Activated CD8-positive, alpha-beta memory T cell treated with anti-CD3 and anti-CD28 coated beads for 4 hours (primary cell): ENCODE measurements around the gene MLLT3.
A peak's percentile ranks its signal among the peaks of the same experiment; 100 is the strongest.

Experiments used
- DNase-seq, 2 donors: peaks; one replicate each; pipeline ENCODE4 v3.0.0-alpha.2; 2020; ENCODE audit warnings: low read depth in 2 of 2

Gene MLLT3

DNA sequence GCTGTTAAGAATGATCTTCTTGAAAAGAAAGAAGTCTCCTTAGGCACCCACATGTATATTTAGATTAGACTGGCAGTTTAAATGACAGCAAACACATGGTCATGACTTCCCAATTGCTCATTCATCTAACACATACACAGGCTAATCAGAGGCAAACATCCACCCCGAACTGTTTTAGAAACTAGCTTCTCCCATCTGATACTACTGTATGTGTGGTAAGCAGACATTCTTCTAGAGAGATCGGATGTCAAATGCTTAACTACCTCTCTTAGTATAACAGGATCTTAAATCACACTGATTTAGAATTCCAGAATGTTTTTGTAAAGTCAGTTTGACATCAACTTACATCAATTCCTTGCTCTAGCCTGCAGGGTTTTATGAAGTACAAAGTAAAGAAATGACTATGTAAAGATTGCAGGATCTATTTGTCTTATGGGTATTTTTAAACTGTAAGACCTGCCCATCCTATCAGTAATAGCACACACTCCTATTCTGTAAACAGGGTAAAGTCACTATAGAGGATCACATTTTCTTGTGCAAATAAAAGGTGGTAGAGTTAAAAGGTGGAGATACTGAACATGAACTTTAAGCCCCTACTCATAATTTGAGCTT, 239.7 kb downstream of the MLLT3 start:
- DNase-seq: no peak

DNA sequence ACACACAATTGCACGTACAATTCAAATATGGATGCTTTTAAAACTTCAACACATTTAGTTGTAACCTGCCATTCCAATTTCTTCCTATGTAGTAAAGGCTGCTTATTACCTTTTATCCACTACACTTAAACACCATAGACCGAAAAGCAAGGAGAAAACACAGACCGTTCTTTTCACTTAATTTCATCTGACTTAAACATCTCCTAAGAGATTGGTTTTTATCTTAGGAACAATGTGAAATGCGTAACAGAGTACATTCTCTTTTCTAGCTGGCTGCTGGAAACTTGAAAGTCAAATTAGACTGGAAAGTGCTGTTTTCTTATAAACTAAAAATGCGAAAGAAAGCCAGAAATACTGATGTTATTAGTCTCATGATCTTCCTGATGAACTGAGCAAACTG, 241.8 kb downstream of the MLLT3 start:
- DNase-seq: no peak

GRCh38 chr9:20379804-20380225, 242.5 kb downstream of the MLLT3 start:
- DNase-seq: no peak

GRCh38 chr9:20378851-20379250, 243.4 kb downstream of the MLLT3 start:
- DNase-seq: no peak

GRCh38 chr9:20377790-20378189, 244.5 kb downstream of the MLLT3 start:
- no peak for DNase-seq

DNA sequence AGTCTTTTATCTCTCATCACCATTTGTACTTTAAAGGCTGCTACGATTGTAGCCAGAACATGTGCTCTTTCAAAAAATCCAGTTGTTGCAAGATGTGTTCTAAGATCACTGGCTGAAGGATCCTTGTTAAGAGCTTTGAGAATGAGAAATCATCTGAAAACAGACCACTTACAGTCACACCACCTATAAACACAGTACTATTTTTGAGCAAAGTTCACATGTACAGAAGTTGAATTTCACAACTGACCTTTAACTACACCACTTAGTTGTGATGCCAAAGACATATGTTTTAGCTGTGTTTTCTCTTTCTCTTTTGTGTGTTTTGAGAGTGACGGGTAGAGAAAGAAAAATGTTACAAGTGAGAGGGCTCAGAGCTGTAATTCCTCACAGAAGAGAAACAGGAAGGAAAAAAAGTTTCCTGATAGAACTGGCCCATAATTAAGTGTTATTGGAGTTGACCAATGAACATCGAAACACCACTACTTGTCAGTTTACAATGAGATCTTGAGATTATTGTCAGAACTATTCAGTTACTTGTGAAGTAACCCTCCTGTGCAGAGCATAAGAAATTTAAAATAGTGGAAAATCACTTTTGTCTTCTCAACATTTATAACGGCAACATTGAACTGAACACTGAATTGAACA, 245.4 kb downstream of the MLLT3 start:
- DNase-seq: no peak

DNA sequence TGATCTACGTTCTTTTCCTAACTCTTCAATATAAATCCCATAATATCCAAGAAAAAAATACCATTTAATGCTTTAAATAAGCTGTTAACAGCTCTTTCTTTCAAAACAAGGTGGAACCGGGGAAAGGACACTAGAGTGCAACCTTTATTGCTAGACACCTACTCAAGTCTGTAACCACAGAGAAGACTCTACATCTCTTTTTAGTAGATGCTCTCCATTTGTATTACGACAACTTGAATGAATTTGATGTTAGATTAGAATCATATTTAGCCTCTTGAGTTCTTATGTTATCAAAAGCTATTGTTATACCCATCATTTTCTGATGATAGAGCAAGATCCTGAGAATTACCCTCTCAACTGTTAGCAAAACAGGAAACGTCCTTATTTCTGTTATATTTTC, 246.3 kb downstream of the MLLT3 start:
- no peak for DNase-seq

- no peak for DNase-seq
Measured at GRCh38 chr9:20373263-20373662, 249.0 kb downstream of the MLLT3 start.

DNA sequence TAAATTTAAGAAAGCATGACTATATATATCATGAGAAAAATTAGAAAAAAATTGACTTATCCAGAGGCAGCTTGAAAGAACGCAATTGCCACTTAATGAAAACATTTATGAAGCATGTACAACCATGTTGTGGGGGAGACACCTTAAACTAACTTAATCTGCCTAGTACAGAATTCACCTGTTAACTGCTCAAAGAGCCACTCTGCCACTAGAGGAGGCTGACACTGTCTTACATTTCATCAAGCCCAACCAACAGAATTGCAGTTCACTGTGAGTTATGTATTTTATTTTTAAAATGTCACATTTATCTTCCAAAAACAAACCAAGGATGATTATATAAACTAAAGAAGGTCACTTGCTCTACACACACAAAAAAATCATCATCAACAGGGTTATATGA, 252.9 kb downstream of the MLLT3 start:
- DNase-seq: no peak

DNA sequence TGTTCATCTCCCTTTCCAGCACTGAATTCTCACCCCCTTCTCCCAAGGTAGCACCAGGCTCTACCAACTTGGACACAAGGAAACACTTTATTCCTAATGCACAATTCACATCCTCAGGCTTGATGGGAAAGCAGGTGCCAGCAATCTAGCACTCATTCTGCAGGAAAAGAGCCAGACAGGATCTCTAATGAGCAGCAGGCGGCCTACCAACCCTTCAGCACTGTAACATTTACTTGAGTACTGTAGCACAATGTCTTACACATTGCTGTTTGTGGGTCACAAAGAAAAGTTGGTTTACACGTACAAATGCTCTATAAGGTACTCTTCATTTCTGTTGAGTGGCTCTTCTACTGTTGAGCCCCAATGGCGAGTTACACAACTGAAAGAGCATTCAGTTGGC, 254.4 kb downstream of the MLLT3 start:
- no peak for DNase-seq

GRCh38 chr9:20364959-20365358, 257.3 kb downstream of the MLLT3 start:
- no peak for DNase-seq

DNA sequence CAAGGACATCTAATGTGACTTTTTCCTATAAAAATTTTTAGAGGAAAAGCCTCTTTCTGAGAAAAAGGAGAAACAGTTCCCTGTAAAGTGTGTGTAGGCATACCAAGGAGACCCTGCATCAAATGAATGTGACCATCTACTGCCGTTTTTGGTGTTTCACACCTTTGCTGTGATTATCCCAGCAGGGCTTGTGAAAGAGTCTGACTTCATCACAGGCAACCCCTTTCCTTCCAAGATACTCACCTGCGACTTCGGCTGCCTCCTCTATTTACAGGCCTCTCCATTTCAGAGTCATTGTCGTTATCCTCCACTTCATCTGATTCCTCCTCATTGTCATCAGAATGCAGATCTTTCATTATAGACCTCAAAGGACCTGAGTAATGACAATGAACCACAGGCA, 259.1 kb downstream of the MLLT3 start:
- no peak for DNase-seq

- no peak for DNase-seq
Measured at GRCh38 chr9:20361656-20362570, 260.4 kb downstream of the MLLT3 start.

DNA sequence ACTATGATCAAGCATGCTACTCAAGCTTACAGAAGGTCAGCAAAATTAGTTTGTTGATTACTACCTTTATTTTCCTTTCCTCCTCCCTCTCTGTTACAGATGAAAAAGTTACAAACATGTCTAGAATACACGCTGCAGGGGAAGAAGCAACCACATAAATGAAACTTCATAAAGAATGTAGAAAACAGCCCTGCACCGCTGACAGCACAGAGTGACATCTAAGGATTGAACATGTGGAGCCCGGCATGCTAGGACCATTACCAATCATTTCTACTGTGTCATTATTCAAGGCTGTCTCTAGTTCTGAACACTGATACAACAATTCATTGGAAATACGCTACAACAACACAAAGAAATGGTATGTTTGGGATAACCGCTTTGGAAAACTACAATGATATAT, 261.1 kb downstream of the MLLT3 start:
- DNase-seq: no peak

GRCh38 chr9:20358207-20358606, 264.1 kb downstream of the MLLT3 start:
- DNase-seq: no peak

GRCh38 chr9:20357037-20357432, 265.3 kb downstream of the MLLT3 start:
- DNase-seq: no peak

GRCh38 chr9:20356403-20357036, 265.8 kb downstream of the MLLT3 start:
- DNase-seq: peak; percentile 3 to 6

DNA sequence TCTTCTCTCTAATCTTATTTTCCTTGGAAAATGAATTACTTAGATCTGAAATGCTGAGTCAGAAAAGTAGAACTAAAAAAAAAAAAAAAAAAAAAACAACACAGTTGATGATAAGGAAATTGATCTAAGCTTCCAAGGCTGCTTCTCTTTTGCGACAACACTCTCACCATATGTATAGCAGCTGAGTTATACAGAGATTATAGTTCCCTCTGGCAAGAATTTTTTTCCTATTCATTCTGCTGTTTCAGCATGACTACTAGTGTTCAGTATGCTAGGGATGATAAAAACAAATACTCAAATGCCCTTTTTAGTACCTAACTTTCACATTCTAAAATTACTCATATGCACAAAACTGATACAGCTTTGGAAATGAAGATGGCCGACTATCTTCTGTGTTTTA, 267.3 kb downstream of the MLLT3 start:
- DNase-seq: no peak

DNA sequence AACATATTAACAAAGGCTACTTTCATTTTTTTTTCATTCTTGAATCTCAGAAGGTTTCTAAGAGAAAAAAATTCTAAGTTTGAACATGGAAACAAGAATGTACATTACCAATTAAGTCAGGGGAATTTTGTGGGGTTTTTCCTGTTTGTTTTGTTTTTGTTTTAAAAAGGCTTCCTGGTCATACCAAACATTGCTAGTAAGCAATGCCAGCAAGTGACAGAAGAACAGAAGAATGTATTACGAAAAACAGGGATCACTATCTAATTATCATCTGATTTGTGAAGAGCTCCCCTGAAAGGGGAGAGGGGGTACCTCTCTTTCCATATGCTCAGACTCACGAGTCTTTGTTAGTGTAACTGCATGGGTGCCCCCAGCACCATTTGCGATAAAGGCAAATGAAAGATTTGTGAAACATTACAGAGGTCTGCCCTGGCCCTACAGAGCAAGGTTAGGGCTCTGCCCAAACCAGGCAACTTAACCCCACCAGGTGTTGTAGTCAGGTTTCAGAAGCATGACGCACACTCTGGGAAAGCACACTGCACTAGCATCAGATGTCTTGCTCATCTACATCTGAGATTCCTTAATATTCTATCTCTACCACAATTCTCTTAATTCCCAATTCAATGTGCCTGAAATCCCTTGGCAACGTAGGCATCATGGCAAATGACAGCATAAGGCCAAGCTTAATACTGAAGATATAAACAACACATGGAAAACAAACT, 268.2 kb downstream of the MLLT3 start:
- no peak for DNase-seq

DNA sequence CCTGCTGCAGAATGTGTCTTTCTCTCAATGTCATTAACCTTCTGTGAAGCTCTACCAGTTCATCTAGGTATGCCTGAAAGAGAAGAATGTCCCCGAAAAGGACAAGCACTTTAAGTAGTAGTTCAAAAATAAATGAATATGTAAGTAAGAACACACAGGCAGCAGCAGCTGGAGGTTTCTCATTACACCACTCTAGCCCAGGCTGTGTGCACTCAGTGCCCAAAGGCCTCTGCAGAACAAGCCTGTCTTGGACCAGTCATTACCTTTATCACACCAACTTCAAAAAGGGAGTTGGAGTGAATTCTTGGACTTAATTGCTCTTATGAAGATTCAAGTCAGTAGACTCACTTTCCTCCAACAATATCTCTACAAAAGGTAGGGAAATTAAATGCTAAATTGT, 268.8 kb downstream of the MLLT3 start:
- DNase-seq: no peak

GRCh38 chr9:20352591-20352990, 269.7 kb downstream of the MLLT3 start:
- DNase-seq: no peak

DNA sequence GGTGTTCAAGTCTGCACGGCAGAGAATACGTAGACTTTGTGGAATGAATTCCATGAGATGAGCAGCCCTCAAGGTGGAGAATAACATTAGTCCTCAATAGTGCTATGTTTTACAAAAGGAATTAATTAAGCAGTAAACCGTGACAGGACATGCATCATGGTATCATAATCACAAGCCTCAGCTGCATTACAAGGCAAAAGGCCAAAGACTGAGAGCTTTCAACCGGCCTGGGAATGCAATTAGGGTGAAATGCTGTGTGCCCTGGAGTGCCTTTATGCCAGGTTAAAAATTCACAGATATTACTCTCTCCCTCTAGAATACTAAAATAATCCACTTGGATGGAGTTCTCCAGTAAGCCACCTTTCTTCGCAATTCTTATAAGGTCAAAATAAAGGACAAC, 270.6 kb downstream of the MLLT3 start:
- no peak for DNase-seq
